ENCODE measurements around the gene PDZRN4. TPM values are rescaled to one million over a fixed set of nuclear protein-coding genes. Genes with fewer than 3 reads are reported as not detected.

PDZRN4 gene
- not detected in 2 replicates for total RNA-seq (2021)
- Bru-seq, nascent RNA: percentile 7 among the genes with signal in this experiment
- percentile 8 among the genes with signal in this experiment for BruChase-seq, experiment 1, labeled RNA remaining after a 2-hour chase
- BruChase-seq, experiment 2, labeled RNA remaining after a 6-hour chase: percentile 8 among the genes with signal in this experiment
- long read RNA-seq: 0 reads

DNA sequence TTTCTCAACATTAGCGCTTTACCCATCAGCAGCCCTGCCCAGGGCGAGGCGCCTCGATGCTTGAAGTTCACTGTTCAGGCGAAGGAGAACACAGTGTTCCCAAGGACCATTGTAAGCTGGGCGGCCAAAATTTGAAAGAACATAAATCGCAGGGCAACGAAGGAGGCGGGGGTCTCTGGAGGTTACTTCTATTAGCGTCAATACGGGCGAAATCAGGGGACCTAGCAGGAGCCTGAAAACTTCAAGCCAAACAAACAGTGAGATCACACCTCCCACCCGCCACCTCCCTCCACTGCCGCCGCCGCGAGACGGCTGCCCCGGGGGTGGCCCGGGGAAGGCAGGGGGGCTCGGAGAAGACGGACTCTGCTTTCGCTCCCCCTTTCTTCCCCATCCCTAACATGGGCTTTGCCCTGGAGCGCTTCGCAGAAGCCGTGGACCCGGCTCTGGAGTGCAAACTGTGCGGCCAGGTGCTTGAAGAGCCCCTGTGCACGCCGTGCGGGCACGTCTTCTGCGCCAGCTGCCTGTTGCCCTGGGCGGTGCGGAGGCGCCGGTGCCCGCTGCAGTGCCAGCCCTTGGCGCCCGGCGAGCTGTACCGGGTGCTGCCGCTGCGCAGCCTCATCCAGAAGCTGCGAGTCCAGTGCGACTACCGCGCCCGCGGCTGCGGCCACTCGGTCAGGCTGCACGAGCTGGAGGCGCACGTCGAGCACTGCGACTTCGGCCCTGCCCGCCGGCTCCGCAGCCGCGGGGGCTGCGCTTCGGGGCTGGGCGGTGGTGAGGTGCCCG lies at the start of gene PDZRN4:
TSS of gene PDZRN4 (plus strand) at position 263 of the 783 bp plus-strand sequence.
- no TSS peak for BruUV-seq (replicated peaks)
- ChIA-PET POLR2A (ENCODE audit: low non-redundant PET) (no interaction called here), CTCF (no interaction called here)
- Histone ChIP-seq H3K4me3 (ENCODE audit: low read depth, low read length, poor library complexity, severe bottlenecking) (peak within 1 kb of the TSS; percentile 19), H3K4me1 (ENCODE audit: insufficient read depth, low read length, poor library complexity, severe bottlenecking) (no peaks in the 10 kb centered on the region), H3K27ac (ENCODE audit: low read depth, low read length, poor library complexity, severe bottlenecking) (no peak within 1 kb of the TSS), H3K27me3 (replicated peaks; ENCODE audit: insufficient read depth, low read depth, low read length, poor library complexity) (peaks cover 51% of the 10 kb centered on the region), H3K9me3 (ENCODE audit: low read depth, low read length, poor library complexity, severe bottlenecking) (no peaks in the 10 kb centered on the region), H3K36me3 (ENCODE audit: insufficient read depth, low read length, poor library complexity, severe bottlenecking) (no peaks in the 10 kb centered on the region)
- peak; percentile 4 for DNase-seq (ENCODE audit: low spot score)
- intact Hi-C loops (cut with micrococcal nuclease; ENCODE audit: unreplicated experiment): no loop called here
- TF ChIP-seq CTCF (conservative IDR thresholded peaks at IDR 0.05; ENCODE audit: low read depth, low read length) (no peak), EZH2 (IDR thresholded peaks at IDR 0.05; ENCODE audit: borderline replicate concordance, low read depth, low read length, poor library complexity, severe bottlenecking) (no peak)

GRCh38 chr12:41140117-41140516 lies 48.0 kb upstream of the PDZRN4 start:
- TF ChIP-seq CTCF (conservative IDR thresholded peaks at IDR 0.05; ENCODE audit: low read depth, low read length): no peak
- TF ChIP-seq EZH2 (IDR thresholded peaks at IDR 0.05; ENCODE audit: borderline replicate concordance, low read depth, low read length, poor library complexity, severe bottlenecking): no peak
- no peaks in the 10 kb centered on the region for H3K4me1 ChIP-seq (ENCODE audit: insufficient read depth, low read length, poor library complexity, severe bottlenecking)
- ChIA-PET CTCF (no interaction called here), POLR2A (ENCODE audit: low non-redundant PET) (no interaction called here)
- intact Hi-C loops (cut with micrococcal nuclease; ENCODE audit: unreplicated experiment): no loop called here
- H3K36me3 ChIP-seq (ENCODE audit: insufficient read depth, low read length, poor library complexity, severe bottlenecking): no peaks in the 10 kb centered on the region
- DNase-seq (ENCODE audit: low spot score): no peak
- no peaks in the 10 kb centered on the region for H3K9me3 ChIP-seq (ENCODE audit: low read depth, low read length, poor library complexity, severe bottlenecking)
- H3K27ac ChIP-seq (ENCODE audit: low read depth, low read length, poor library complexity, severe bottlenecking): no peak overlapping the region
- H3K4me3 ChIP-seq (ENCODE audit: low read depth, low read length, poor library complexity, severe bottlenecking): no peak overlapping the region
- H3K27me3 ChIP-seq (replicated peaks; ENCODE audit: insufficient read depth, low read depth, low read length, poor library complexity): no peaks in the 10 kb centered on the region
- BruUV-seq (replicated peaks): no TSS peak

GRCh38 chr12:41141104-41141503 lies 47.0 kb upstream of the PDZRN4 start:
- Histone ChIP-seq H3K9me3 (ENCODE audit: low read depth, low read length, poor library complexity, severe bottlenecking) (no peaks in the 10 kb centered on the region), H3K4me1 (ENCODE audit: insufficient read depth, low read length, poor library complexity, severe bottlenecking) (no peaks in the 10 kb centered on the region), H3K27ac (ENCODE audit: low read depth, low read length, poor library complexity, severe bottlenecking) (no peak overlapping the region), H3K36me3 (ENCODE audit: insufficient read depth, low read length, poor library complexity, severe bottlenecking) (no peaks in the 10 kb centered on the region), H3K27me3 (replicated peaks; ENCODE audit: insufficient read depth, low read depth, low read length, poor library complexity) (no peaks in the 10 kb centered on the region), H3K4me3 (ENCODE audit: low read depth, low read length, poor library complexity, severe bottlenecking) (no peak overlapping the region)
- DNase-seq (ENCODE audit: low spot score): no peak
- ChIA-PET POLR2A (ENCODE audit: low non-redundant PET) (no interaction called here), CTCF (no interaction called here)
- TF ChIP-seq EZH2 (IDR thresholded peaks at IDR 0.05; ENCODE audit: borderline replicate concordance, low read depth, low read length, poor library complexity, severe bottlenecking) (no peak), CTCF (conservative IDR thresholded peaks at IDR 0.05; ENCODE audit: low read depth, low read length) (no peak)
- intact Hi-C loops (cut with micrococcal nuclease; ENCODE audit: unreplicated experiment): no loop called here
- BruUV-seq (replicated peaks): no TSS peak
